ENCODE measurements around the gene C19orf25.

C19orf25 gene

GRCh38 chr19:1496714-1497577 is 17.9 kb upstream of the C19orf25 start:
- in situ Hi-C loops (cut with HindIII; ENCODE audit: low sequenced_read_pairs), result no loop called here

- in situ Hi-C loops (cut with HindIII; ENCODE audit: low sequenced_read_pairs), result no loop called here
These were observed 17.0 kb upstream of the C19orf25 start for GRCh38 chr19:1495799-1496713.

- in situ Hi-C loops (cut with HindIII; ENCODE audit: low sequenced_read_pairs), result no loop called here
These were observed 16.2 kb upstream of the C19orf25 start for GRCh38 chr19:1495051-1495798.

GRCh38 chr19:1494115-1494815 is 15.2 kb upstream of the C19orf25 start:
- in situ Hi-C loops (cut with HindIII; ENCODE audit: low sequenced_read_pairs), result no loop called here

- in situ Hi-C loops (cut with HindIII; ENCODE audit: low sequenced_read_pairs), result no loop called here
These were observed 13.5 kb upstream of the C19orf25 start for GRCh38 chr19:1492474-1493006.

- in situ Hi-C loops (cut with HindIII; ENCODE audit: low sequenced_read_pairs), result no loop called here
These were observed 12.8 kb upstream of the C19orf25 start for GRCh38 chr19:1491849-1492170.

- in situ Hi-C loops (cut with HindIII; ENCODE audit: low sequenced_read_pairs), result no loop called here
These were observed 12.3 kb upstream of the C19orf25 start, which contains the start of gene REEP6 for GRCh38 chr19:1491114-1491848. Gene REEP6 (plus strand): TSS chr19:1491181. CDS start chr19:1491270, 89 bp downstream.

- in situ Hi-C loops (cut with HindIII; ENCODE audit: low sequenced_read_pairs), result no loop called here
These were observed 11.5 kb upstream of the C19orf25 start, which contains the start of gene PCSK4 for GRCh38 chr19:1490311-1491113. Gene PCSK4 (minus strand): TSS chr19:1490350. CDS start chr19:1490346, 4 bp downstream.

- in situ Hi-C loops (cut with HindIII; ENCODE audit: low sequenced_read_pairs), result no loop called here
These were observed 10.7 kb upstream of the C19orf25 start for GRCh38 chr19:1489463-1490310.

- in situ Hi-C loops (cut with HindIII; ENCODE audit: low sequenced_read_pairs), result no loop called here
These were observed 9.2 kb upstream of the C19orf25 start for GRCh38 chr19:1488282-1488601.

GRCh38 chr19:1487576-1488281 is 8.7 kb upstream of the C19orf25 start:
- in situ Hi-C loops (cut with HindIII; ENCODE audit: low sequenced_read_pairs), result no loop called here

GRCh38 chr19:1486720-1487575 is 7.9 kb upstream of the C19orf25 start:
- in situ Hi-C loops (cut with HindIII; ENCODE audit: low sequenced_read_pairs), result no loop called here

GRCh38 chr19:1483979-1484428 is 5.0 kb upstream of the C19orf25 start:
- in situ Hi-C loops (cut with HindIII; ENCODE audit: low sequenced_read_pairs), result no loop called here

GRCh38 chr19:1483131-1483978 is 4.3 kb upstream of the C19orf25 start:
- in situ Hi-C loops (cut with HindIII; ENCODE audit: low sequenced_read_pairs), result no loop called here

All from DLD1 (cell line).